22Rv1 (cell line): ENCODE data around the gene COL2A1.

ENCODE experiments used
- CTCF ChIP-seq: fragments of 450-650 bp; IDR thresholded peaks from 2 replicates; pipeline ENCODE4 v1.5.1; 2017; ENCODE audit warnings: mild to moderate bottlenecking
- ZFX ChIP-seq: fragments of 450-650 bp; IDR thresholded peaks from 2 replicates; pipeline ENCODE4 v1.6.1; 2017; ENCODE audit warnings: antibody characterized with exemption, borderline replicate concordance

- TF ChIP-seq CTCF = no peak
- TF ChIP-seq ZFX = no peak
These were observed 47.4 kb upstream of the COL2A1 start for GRCh38 chr12:48051681-48052080.
